Activated naive CD4-positive, alpha-beta T cell treated with anti-CD3 and anti-CD28 coated beads for 36 hours (primary cell): ENCODE measurements around the gene LINGO1. TPM values are rescaled to one million over a fixed set of nuclear protein-coding genes. Genes with fewer than 3 reads are reported as not detected.

ENCODE experiments used
- CTCF ChIA-PET: fragments of 350-600 bp; sonication (Branson Sonifier 250); formaldehyde crosslinking; loops from one replicate; lab custom pipeline; 2021; ENCODE audit warnings: antibody characterized with exemption; lab: Charles Lee
- DNase-seq: peaks from one replicate; pipeline ENCODE4 v3.0.0-alpha.2; 2020
- H3K27ac Mint-ChIP-seq: one replicate; pipeline ENCODE4 v1.8.0; 2021; ENCODE audit warnings: mild to moderate bottlenecking, mixed read lengths
- H3K27me3 Mint-ChIP-seq: one replicate; pipeline ENCODE4 v1.8.0; 2021; ENCODE audit warnings: low read depth, mixed read lengths
- H3K36me3 Mint-ChIP-seq: one replicate; pipeline ENCODE4 v1.8.0; 2021; ENCODE audit warnings: low read depth, mixed read lengths
- H3K4me1 Mint-ChIP-seq: one replicate; pipeline ENCODE4 v1.8.0; 2021; ENCODE audit warnings: low read depth, mixed read lengths
- H3K4me3 Mint-ChIP-seq: one replicate; pipeline ENCODE4 v1.8.0; 2021; ENCODE audit warnings: mild to moderate bottlenecking, moderate library complexity, mixed read lengths
- H3K9me3 Mint-ChIP-seq: one replicate; pipeline ENCODE4 v1.8.0; 2021; ENCODE audit warnings: mixed read lengths
- intact Hi-C: fragments of 100-400 bp; cut with micrococcal nuclease; formaldehyde crosslinking; loops from one replicate; pipeline ENCODE4 v1.15.1; 2023
- total RNA-seq, 2 experiments: library from RNA; stranded (reverse); gene quantifications; one replicate each; pipeline ENCODE4 v1.2.3, GENCODE V29; 2021

Gene LINGO1
- total RNA-seq, 2 experiments from 2014 or later, result not detected

GRCh38 chr15:77576538-77576937 lies 56.2 kb downstream of the LINGO1 start:
- intact Hi-C loops, result no loop called here
- Mint-ChIP-seq H3K36me3 (no peaks in the 10 kb centered on the region), H3K4me1 (no peaks in the 10 kb centered on the region), H3K9me3 (no peaks in the 10 kb centered on the region), H3K27ac (no peak overlapping the region), H3K27me3 (no peaks in the 10 kb centered on the region), H3K4me3 (no peak overlapping the region)
- no peak for DNase-seq
- CTCF ChIA-PET, result no interaction called here

DNA sequence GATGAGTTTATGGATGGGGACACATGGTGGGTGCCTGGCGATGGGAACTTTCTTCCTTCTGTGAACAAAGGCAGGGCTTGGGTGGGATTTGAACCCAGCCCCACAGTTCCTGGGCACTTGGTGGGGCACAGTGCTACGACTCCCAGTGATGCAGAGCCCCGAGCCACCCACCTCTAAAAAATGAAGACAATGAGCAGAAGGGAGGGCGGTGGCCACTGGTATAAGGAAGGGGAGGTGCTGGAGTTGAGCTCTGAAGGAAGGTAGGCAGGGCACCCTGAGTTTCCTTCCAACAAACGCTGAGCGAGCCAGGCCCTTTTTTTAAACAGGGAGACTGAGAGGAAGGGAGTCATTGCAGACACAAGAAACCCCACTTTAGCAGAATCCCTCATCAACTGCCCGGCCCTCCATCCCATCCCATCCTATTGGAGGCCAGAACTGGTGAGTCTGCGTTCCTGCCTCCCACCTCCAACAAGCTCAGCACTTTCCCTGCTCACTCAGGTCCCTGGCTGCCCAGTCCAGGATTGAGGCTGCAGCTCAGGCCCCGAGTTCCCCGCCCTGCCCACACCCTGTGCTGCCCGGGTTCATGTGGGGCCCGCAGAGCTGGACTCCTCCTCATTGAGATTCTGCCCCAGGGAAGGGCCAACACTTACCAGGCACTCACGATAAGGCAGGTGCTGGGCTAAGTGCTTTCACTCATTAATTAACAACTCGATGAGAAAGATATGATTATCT lies 57.3 kb downstream of the LINGO1 start:
- H3K4me1 Mint-ChIP-seq, result no peaks in the 10 kb centered on the region

GRCh38 chr15:77574521-77575202 lies 58.0 kb downstream of the LINGO1 start:
- H3K27me3 Mint-ChIP-seq, result no peaks in the 10 kb centered on the region

More for the DNA sequence above, 57.3 kb downstream of the LINGO1 start:
- H3K4me3 Mint-ChIP-seq, result no peak overlapping the region
- no peak overlapping the region for H3K27ac Mint-ChIP-seq
- H3K36me3 Mint-ChIP-seq, result no peaks in the 10 kb centered on the region
- CTCF ChIA-PET, result no interaction called here
- no peak for DNase-seq
- no peaks in the 10 kb centered on the region for H3K9me3 Mint-ChIP-seq
- no peaks in the 10 kb centered on the region for H3K27me3 Mint-ChIP-seq
- intact Hi-C loops, result no loop called here

DNA sequence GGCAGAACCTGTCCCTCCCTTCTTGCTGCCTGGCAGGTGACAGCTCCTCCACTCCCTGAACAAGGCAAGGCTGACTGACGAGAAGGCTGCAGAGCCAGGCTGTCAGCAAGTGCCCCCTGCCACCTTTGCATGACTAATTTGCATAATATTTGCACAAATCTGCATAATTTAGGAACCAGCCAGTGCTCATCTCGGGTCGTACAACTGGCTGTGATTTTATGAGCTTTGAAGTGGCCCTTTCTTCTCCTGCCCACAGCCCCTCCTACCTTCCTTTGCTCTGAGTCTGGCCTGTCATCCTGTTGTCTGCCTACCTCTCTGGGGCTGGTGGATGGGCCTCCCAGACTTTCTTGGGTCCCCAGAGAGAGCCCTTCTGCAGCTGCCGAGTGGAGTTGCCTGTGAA lies 58.9 kb downstream of the LINGO1 start:
- no peak overlapping the region for H3K27ac Mint-ChIP-seq
- H3K4me3 Mint-ChIP-seq, result no peak overlapping the region
- no peaks in the 10 kb centered on the region for H3K27me3 Mint-ChIP-seq
- CTCF ChIA-PET, result interaction anchor here (1.0 kb wide), 1 partner anchor 34 kb away, joined by 3 read pairs; no protein-coding TSS in a partner anchor
- no peaks in the 10 kb centered on the region for H3K4me1 Mint-ChIP-seq
- no peaks in the 10 kb centered on the region for H3K9me3 Mint-ChIP-seq
- intact Hi-C loops, result no loop called here
- H3K36me3 Mint-ChIP-seq, result no peaks in the 10 kb centered on the region
- DNase-seq, result no peak

More at GRCh38 chr15:77574521-77575202, 58.0 kb downstream of the LINGO1 start:
- Mint-ChIP-seq H3K9me3 (no peaks in the 10 kb centered on the region), H3K4me1 (no peaks in the 10 kb centered on the region), H3K27ac (no peak overlapping the region), H3K36me3 (no peaks in the 10 kb centered on the region), H3K4me3 (no peak overlapping the region)
- CTCF ChIA-PET, result interaction anchor here (1.0 kb wide), 1 partner anchor 33 kb away, joined by 3 read pairs; no protein-coding TSS in a partner anchor
- no peak for DNase-seq
- intact Hi-C loops, result no loop called here

DNA sequence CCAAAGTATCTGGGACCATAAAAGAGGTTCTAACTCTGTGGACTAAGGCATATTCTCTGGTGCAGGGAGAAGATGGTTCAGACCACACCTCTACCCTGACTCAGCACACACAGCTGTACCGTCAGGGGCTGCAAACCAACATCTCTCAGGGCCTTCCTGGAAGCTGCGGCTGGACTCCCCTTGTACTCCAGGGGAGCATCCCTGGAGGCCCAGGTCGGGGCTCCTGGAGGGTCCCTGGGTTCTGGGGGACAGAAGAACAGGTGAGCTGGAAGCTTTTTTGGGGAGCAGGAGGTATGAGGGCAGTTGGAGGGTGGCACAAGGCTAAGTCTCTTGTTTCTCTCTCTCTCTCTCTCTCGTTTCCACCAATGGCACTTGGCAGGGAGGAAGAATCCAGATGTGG lies 60.5 kb downstream of the LINGO1 start:
- CTCF ChIA-PET, result no interaction called here
- no peak overlapping the region for H3K27ac Mint-ChIP-seq

GRCh38 chr15:77571741-77572140 lies 61.0 kb downstream of the LINGO1 start:
- intact Hi-C loops, result no loop called here
- DNase-seq, result no peak
- Mint-ChIP-seq H3K4me3 (no peak overlapping the region), H3K4me1 (no peaks in the 10 kb centered on the region), H3K27me3 (no peaks in the 10 kb centered on the region), H3K36me3 (no peaks in the 10 kb centered on the region), H3K27ac (no peak overlapping the region), H3K9me3 (no peaks in the 10 kb centered on the region)
- CTCF ChIA-PET, result no interaction called here

More for the DNA sequence above, 60.5 kb downstream of the LINGO1 start:
- Mint-ChIP-seq H3K4me3 (no peak overlapping the region), H3K36me3 (no peaks in the 10 kb centered on the region), H3K9me3 (no peaks in the 10 kb centered on the region), H3K27me3 (no peaks in the 10 kb centered on the region), H3K4me1 (no peaks in the 10 kb centered on the region)
- DNase-seq, result no peak
- intact Hi-C loops, result no loop called here

DNA sequence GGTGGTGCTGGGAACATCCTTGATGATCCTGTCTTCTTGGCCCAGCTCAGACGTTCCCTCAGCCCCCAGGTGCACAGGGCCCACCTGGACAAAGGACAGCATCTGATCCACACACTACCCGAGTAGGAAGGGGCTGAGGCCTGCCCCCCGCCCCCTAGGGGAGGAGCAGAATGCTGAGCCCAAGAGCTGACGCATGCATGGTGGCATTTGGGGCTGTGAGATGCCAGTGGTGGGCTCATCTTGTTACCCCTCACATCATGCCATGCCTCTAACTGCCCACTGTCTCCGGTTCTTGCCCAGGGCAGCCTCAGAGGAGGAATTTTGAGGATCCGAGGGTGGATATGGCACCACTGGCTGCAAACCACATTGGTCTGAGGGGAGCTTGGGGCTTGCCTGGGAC lies 61.5 kb downstream of the LINGO1 start:
- H3K27ac Mint-ChIP-seq, result no peak overlapping the region
- no peaks in the 10 kb centered on the region for H3K27me3 Mint-ChIP-seq
- H3K4me1 Mint-ChIP-seq, result no peaks in the 10 kb centered on the region
- no peaks in the 10 kb centered on the region for H3K36me3 Mint-ChIP-seq
- H3K9me3 Mint-ChIP-seq, result no peaks in the 10 kb centered on the region
- no peak for DNase-seq
- intact Hi-C loops, result no loop called here
- H3K4me3 Mint-ChIP-seq, result no peak overlapping the region
- CTCF ChIA-PET, result no interaction called here

DNA sequence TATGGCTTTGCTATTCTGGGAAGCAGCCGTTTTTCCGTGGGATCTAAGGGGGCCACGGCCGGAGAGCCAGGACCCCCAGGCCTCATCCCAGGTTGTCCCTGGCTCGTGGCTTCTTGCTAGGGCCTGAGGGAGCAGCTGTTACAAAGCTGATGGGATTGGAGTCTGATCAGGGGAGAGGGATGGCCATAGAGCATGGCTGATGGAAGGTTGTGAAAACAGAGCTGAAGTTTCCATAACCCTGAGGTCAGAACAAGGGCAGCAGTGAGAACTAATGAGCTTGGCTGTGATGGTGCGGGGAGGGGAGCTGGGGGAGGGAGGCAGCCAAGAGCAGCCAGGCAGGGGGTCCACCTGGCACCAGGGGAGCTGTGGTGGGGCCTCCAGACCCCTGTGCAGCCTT lies 63.0 kb downstream of the LINGO1 start:
- Mint-ChIP-seq H3K9me3 (no peaks in the 10 kb centered on the region), H3K36me3 (no peaks in the 10 kb centered on the region), H3K4me1 (no peaks in the 10 kb centered on the region), H3K4me3 (no peak overlapping the region), H3K27me3 (no peaks in the 10 kb centered on the region), H3K27ac (no peak overlapping the region)
- intact Hi-C loops, result no loop called here
- DNase-seq, result no peak
- CTCF ChIA-PET, result interaction anchor here (1.2 kb wide), 1 partner anchor 510 kb away, joined by 3 read pairs; no protein-coding TSS in a partner anchor

DNA sequence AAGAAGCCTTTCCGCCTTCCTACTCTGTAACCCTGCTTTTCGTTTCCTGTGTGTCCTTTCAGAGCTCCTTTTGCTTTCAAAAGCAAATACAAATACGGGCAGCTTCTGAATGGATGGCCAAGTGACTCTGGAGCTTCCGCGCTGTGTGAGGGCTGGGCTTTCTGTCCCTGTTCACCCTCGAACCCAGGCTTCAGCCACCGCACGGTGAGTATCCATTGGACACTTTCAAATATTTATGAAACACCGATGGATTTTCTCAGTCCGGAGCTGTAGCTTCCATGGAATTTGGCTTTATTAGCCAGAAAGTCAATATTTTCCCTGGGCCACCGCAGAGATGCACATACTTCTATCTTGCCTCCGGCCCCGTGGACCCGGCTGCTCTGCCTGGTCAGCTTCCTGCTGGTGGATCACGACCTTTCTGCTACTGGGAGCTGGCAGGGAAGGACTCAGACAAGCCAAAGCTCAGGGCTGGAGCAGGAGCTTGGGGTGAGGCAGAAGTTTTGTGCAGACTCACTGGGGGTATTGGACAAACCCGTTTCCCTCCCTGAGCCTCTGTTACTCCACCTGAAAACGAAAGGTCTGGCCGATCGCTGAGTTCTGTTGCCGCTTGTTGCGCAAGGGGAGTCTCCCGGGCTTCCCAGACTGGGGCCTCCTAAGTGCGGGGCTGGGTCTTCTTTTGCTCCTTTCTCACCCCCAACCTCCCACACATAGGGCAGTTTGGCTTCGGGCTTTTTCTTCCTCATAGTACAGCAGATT lies 63.6 kb downstream of the LINGO1 start:
- CTCF ChIA-PET, result interaction anchor here (1.2 kb wide), 1 partner anchor 509 kb away, joined by 3 read pairs; no protein-coding TSS in a partner anchor
- no peak overlapping the region for H3K4me3 Mint-ChIP-seq
- peak; percentile 12 for DNase-seq
- no peaks in the 10 kb centered on the region for H3K36me3 Mint-ChIP-seq
- no peak overlapping the region for H3K27ac Mint-ChIP-seq
- no peaks in the 10 kb centered on the region for H3K4me1 Mint-ChIP-seq
- intact Hi-C loops, result no loop called here
- H3K27me3 Mint-ChIP-seq, result no peaks in the 10 kb centered on the region
- no peaks in the 10 kb centered on the region for H3K9me3 Mint-ChIP-seq

DNA sequence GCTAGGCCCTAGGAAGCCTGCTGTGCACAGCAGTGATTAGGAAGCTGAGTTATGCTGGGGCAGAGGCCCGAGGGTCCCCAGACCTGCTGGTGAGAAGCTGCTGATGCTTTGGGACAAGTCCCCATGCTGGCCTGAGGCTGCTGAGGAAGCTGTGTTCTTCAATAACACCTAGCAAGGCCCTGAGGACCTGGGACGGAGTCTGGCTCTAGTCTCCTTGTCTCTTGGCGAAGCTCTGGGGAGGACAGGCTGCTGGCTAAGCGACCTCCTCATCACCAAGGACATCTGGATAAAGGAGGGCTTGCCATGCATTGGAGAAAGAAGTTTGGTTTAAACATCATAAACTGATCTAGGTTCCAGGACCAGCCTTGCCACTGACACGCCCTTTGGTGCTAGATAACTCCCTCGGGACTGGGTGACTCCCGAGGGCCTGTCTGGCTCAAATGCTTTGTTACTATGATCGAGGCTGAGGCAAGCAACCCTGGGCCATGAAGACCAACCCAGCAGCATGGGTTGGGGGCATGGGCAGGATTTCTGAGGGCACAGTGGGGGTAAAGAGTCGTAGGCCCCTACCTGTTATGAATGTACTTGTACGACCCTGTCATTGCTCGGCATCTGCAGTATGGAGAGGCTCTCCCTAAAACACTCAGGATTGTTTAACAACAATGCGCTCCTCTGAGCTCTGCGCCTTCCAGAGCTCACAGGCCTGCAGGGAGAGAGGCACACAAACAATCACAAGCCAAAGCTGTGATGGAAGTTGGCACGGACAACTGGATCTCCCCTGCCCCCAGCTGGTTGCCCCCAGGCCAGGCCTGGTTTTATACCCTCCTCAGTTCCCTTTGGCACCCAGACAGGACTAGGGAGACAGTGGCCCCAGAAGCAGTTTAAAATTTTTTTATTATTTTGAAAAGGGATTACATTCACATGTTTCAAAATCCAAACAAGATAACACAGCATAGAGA lies 64.4 kb downstream of the LINGO1 start:
- Mint-ChIP-seq H3K4me1 (no peaks in the 10 kb centered on the region), H3K36me3 (no peaks in the 10 kb centered on the region), H3K27ac (no peak overlapping the region), H3K9me3 (no peaks in the 10 kb centered on the region), H3K4me3 (no peak overlapping the region), H3K27me3 (no peaks in the 10 kb centered on the region)
- intact Hi-C loops, result no loop called here
- no peak for DNase-seq
- CTCF ChIA-PET, result interaction anchor here (0.5 to 1.2 kb wide), 3 partner anchors 25 to 630 kb away, joined by 3 read pairs; no protein-coding TSS in a partner anchor

GRCh38 chr15:77567202-77567601 lies 65.5 kb downstream of the LINGO1 start:
- DNase-seq, result no peak
- CTCF ChIA-PET, result interaction anchor here (0.6 to 1.2 kb wide), 2 partner anchors 23 to 173 kb away, joined by 3 read pairs; no protein-coding TSS in a partner anchor

More at GRCh38 chr15:77567202-77567601, 65.5 kb downstream of the LINGO1 start:
- H3K4me1 Mint-ChIP-seq, result no peaks in the 10 kb centered on the region
- no peaks in the 10 kb centered on the region for H3K9me3 Mint-ChIP-seq
- H3K27me3 Mint-ChIP-seq, result no peaks in the 10 kb centered on the region
- H3K4me3 Mint-ChIP-seq, result no peak overlapping the region
- intact Hi-C loops, result no loop called here
- no peak overlapping the region for H3K27ac Mint-ChIP-seq
- H3K36me3 Mint-ChIP-seq, result no peaks in the 10 kb centered on the region
